Measurements from ENCODE around the gene KIRREL1. TPM values are rescaled to one million over a fixed set of nuclear protein-coding genes. Genes with fewer than 3 reads are reported as not detected.

The KIRREL1 gene
- total and polyA plus RNA-seq, 2 of the 8 experiments (the other 6 are each of a cell fraction or from before 2014, with no cell fraction given), result 14.2 to 39.0 TPM

GRCh38 chr1:158056498-158056897 lies 63.1 kb downstream of the KIRREL1 start:
- H3K4ac ChIP-seq (replicated peaks; ENCODE audit: insufficient read length, low read depth, low read length), result no peak overlapping the region
- no peak overlapping the region for H3K4me3 ChIP-seq (ENCODE audit: extremely low read depth in 1 of 4, insufficient read depth in 2 of 4, low read depth in 3 of 4, low read length in 4 of 4)
- no peak overlapping the region for H3K27ac ChIP-seq (ENCODE audit: low read depth, low read length)
- ChIA-PET POLR2A (ENCODE audit: partially characterized antibody) (interaction anchor here (1.2 kb wide), 1 partner anchor 22 kb away, joined by 3 read pairs; no protein-coding TSS in a partner anchor), CTCF (ENCODE audit: partially characterized antibody) (interaction anchor here (1.1 to 9.0 kb wide), 7 partner anchors 14 to 64 kb away, joined by 4 to 75 read pairs (median 18); partner anchors contain the start of gene KIRREL1)
- H2BK20ac ChIP-seq (ENCODE audit: low read length), result no peak overlapping the region
- no peak overlapping the region for H3K14ac ChIP-seq (ENCODE audit: insufficient read length)
- no peak overlapping the region for H4K8ac ChIP-seq (ENCODE audit: extremely low read depth, insufficient read depth, low read length)
- H4K20me1 ChIP-seq (replicated peaks in 1 of 2; ENCODE audit: control insufficient read depth in 1 of 2, insufficient read depth in 2 of 2, low read length in 2 of 2), result peaks cover 2 to 6% of the 10 kb centered on the region in 2 experiments
- no peak overlapping the region for H3K56ac ChIP-seq (replicated peaks; ENCODE audit: insufficient read length, low read depth, low read length)
- no peak for FAIRE-seq
- H3K23ac ChIP-seq (ENCODE audit: insufficient read length), result no peak overlapping the region
- no peak overlapping the region for H3K18ac ChIP-seq (ENCODE audit: extremely low read depth, low read length)
- H2AK5ac ChIP-seq (ENCODE audit: low read depth, low read length), result no peak overlapping the region
- TF ChIP-seq TAF7 (optimal IDR thresholded peaks at IDR 0.05; ENCODE audit: borderline replicate concordance, low read depth, low read length) (no peak), TCF12 (IDR thresholded peaks at IDR 0.05; ENCODE audit: low read depth, low read length) (no peak), RFX5 (IDR thresholded peaks at IDR 0.05; ENCODE audit: borderline replicate concordance, low read depth, low read length) (no peak)
- H2AFZ ChIP-seq (ENCODE audit: low read length), result no peak overlapping the region
- H3K4me1 ChIP-seq (replicated peaks in 1 of 4; ENCODE audit: control insufficient read depth in 3 of 4, insufficient read depth in 4 of 4, low read length in 3 of 4), result peaks cover 4 to 24% (median 12%) of the 10 kb centered on the region in 4 experiments
- H3K27me3 ChIP-seq (replicated peaks in 1 of 4; ENCODE audit: control insufficient read depth in 3 of 4, extremely low read depth in 1 of 4, insufficient read depth in 3 of 4, low read length in 3 of 4), result no peaks in the 10 kb centered on the region
- no peaks in the 10 kb centered on the region for H3K36me3 ChIP-seq (ENCODE audit: control insufficient read depth in 2 of 4, insufficient read depth in 4 of 4, low read length in 3 of 4)
- H3K4me2 ChIP-seq (ENCODE audit: insufficient read depth in 1 of 2, low read depth in 2 of 2, low read length in 2 of 2), result no peak overlapping the region
- H2BK15ac ChIP-seq (ENCODE audit: low read length), result no peak overlapping the region
- no peak overlapping the region for H3K9ac ChIP-seq (replicated peaks in 1 of 4; ENCODE audit: extremely low read depth in 1 of 4, low read depth in 3 of 4, low read length in 3 of 4)
- H4K5ac ChIP-seq (ENCODE audit: insufficient read length, low read depth, low read length), result no peak overlapping the region
- no peak overlapping the region for H4K91ac ChIP-seq (replicated peaks; ENCODE audit: insufficient read length, low read length)
- peaks cover 2% of the 10 kb centered on the region; the same call in 1 of the 2 replicates for H3K23me2 ChIP-seq (ENCODE audit: low read depth, low read length)
- DNase-seq (ENCODE audit: low read depth in 1 of 2, low spot score in 2 of 2), result no peak
- H3K79me1 ChIP-seq (ENCODE audit: low read depth, low read length), result peaks cover 14% of the 10 kb centered on the region
- H3K79me2 ChIP-seq (ENCODE audit: control insufficient read depth in 1 of 2, insufficient read depth in 2 of 2, low read length in 2 of 2), result peaks cover 0 to 25% of the 10 kb centered on the region in 2 experiments; a peak in 2 of 4 replicates
- H3K9me3 ChIP-seq (ENCODE audit: insufficient read depth in 2 of 2, low read depth in 1 of 2, low read length in 1 of 2), result no peaks in the 10 kb centered on the region
- 73% methylated on average over 5 of the region's 5 CpGs; no CpG with 5 or more reads in 1 of the 2 experiments for WGBS, 2 experiments (ENCODE audit: extremely low coverage in 1 of 2, insufficient coverage in 1 of 2, insufficient read length in 1 of 2, insufficient replicate concordance in 2 of 2, low coverage in 1 of 2, low lambda C conversion rate in 2 of 2, missing lambda C conversion rate in 1 of 2)
- no peak overlapping the region for H2BK120ac ChIP-seq (replicated peaks; ENCODE audit: low read depth, low read length)
- no peak overlapping the region for H2BK12ac ChIP-seq (ENCODE audit: low read depth, low read length)
- H2BK5ac ChIP-seq (ENCODE audit: low read depth, low read length), result no peak overlapping the region
